HG02970 (cell line): Measurements from ENCODE around the gene STN1.

Experiments
- ATAC-seq: cut with Tn5 transposase; IDR thresholded peaks from one replicate; pipeline ENCODE4 v1.9.1; 2021; ENCODE audit warnings: mild to moderate bottlenecking, moderate library complexity, moderate number of reproducible peaks; ENCODE audit not compliant: unreplicated experiment, low FRiP score

STN1 gene

DNA sequence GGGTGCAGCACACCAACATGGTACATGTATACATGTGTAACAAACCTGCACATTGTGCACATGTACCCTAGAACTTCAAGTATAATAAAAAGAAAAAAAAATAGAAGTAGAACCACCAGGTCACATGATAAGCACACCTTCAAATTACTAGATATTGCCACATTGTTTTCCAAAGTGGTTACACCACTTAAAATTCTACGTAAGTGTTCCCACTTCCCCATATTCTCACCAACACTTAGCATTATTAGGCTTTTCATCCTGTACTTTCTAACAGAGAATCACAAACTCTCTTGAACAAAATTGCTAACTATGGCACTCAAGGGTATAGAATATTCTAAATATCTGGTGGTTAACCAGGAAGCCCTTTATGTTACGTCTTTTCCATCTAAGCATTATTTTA, 85.2 kb downstream of the STN1 start:
- ATAC-seq = no peak
